Upper lobe of left lung (tissue), 6 donors: ENCODE measurements around the gene CLIP4. TPM values are rescaled to one million over a fixed set of nuclear protein-coding genes. Genes with fewer than 3 reads are reported as not detected.

Source experiments
- ATAC-seq, 2 donors: fragments of 200-7000 bp; cut with Tn5 transposase; one replicate each; pipeline ENCODE4 v1.9.1; 2022; ENCODE audit warnings: mild to moderate bottlenecking in 2 of 2, moderate library complexity in 2 of 2; ENCODE audit not compliant: low FRiP score in 2 of 2
- DNase-seq, 2 donors: peaks; one replicate each; pipeline ENCODE4 v3.0.0-alpha.2; 2019 to 2020
- H3K27ac ChIP-seq, 4 donors: fragments of 200-600 bp; sonication (generic); one replicate each; pipeline ENCODE4 v1.5.1; 2016 to 2019
- H3K27me3 ChIP-seq, 4 donors: fragments of 200-600 bp; sonication (generic); one replicate each; pipeline ENCODE4 v1.5.1; 2017 to 2019
- H3K36me3 ChIP-seq, 4 donors: fragments of 200-600 bp; sonication (generic); one replicate each; pipeline ENCODE4 v1.5.1; 2016 to 2019
- H3K4me1 ChIP-seq, 4 donors: fragments of 200-600 bp; sonication (generic); one replicate each; pipeline ENCODE4 v1.5.1; 2018 to 2019
- H3K4me3 ChIP-seq, 4 donors: fragments of 200-600 bp; sonication (generic); one replicate each; pipeline ENCODE4 v1.5.1; 2017 to 2019; ENCODE audit warnings: mild to moderate bottlenecking in 2 of 4, moderate library complexity in 1 of 4
- H3K9me3 ChIP-seq, 4 donors: fragments of 200-600 bp; sonication (generic); one replicate each; pipeline ENCODE4 v1.5.1; 2018 to 2019
- EP300 ChIP-seq, 4 donors: sonication (generic); formaldehyde crosslinking; IDR thresholded peaks; one replicate each; pipeline ENCODE4 v1.5.1; 2017; ENCODE audit warnings: antibody characterized with exemption in 4 of 4, control low read depth in 2 of 4
- POLR2A ChIP-seq, 4 donors: fragments of 450-650 bp; IDR thresholded peaks; one replicate each; pipeline ENCODE4 v1.5.1; 2016 to 2017; ENCODE audit warnings: antibody characterized with exemption in 4 of 4, mild to moderate bottlenecking in 2 of 4
- POLR2AphosphoS5 ChIP-seq, 2 donors: sonication (generic); formaldehyde crosslinking; IDR thresholded peaks; one replicate each; pipeline ENCODE4 v1.5.1; 2017; ENCODE audit warnings: antibody characterized with exemption in 2 of 2
- WGBS, 2 donors: methylation state at CpG; one replicate each; pipeline ENCODE4 v1.1.5; 2017 to 2018; 5-methylcytosine and 5-hydroxymethylcytosine counted together
- total RNA-seq, 6 donors: library from RNA; depleted of rRNA in 4 of 6; stranded (reverse); fragments of >200 nt in 4 of 6; gene quantifications; one replicate each; pipeline versions ENCODE4 v1.1.0 to v1.2.1, GENCODE V29; 2016 to 2021
- TF ChIP-seq, protein P1 (sequence below), 6 experiments: fragments of 450-650 bp in 4 of 6; fragments of 200-600 bp in 2 of 6; sonication (generic) in 2 of 6; IDR thresholded peaks; one replicate each; pipeline ENCODE4 v1.5.1; 2016 to 2019; ENCODE audit warnings: antibody characterized with exemption in 6 of 6
- donor health status: DM: no; HTN: no; CAD: no; lungs with moderate emphysema.
- donor health status: DM: no; HTN: yes; CAD: no; lungs with severe emphysema.

CLIP4 gene
- total RNA-seq, 6 donors from 2014 or later = 46.0 to 104 (median 69.5) TPM

- Histone ChIP-seq H3K4me1 (peaks cover 0 to 2% (median 2%) of the 10 kb centered on the region in 4 donors), H3K27ac (no peak overlapping the region), H3K4me3 (no peak overlapping the region), H3K27me3 (no peaks in the 10 kb centered on the region), H3K9me3 (peaks cover 0 to 3% (median 0%) of the 10 kb centered on the region in 4 donors), H3K36me3 (peaks cover 0 to 3% (median 0%) of the 10 kb centered on the region in 4 donors)
- DNase-seq (no peak), ATAC-seq (no peak)
- TF ChIP-seq POLR2A (IDR thresholded peaks at IDR 0.05) (no peak), EP300 (IDR thresholded peaks at IDR 0.05) (no peak), POLR2AphosphoS5 (IDR thresholded peaks at IDR 0.05) (no peak)
- TF ChIP-seq, protein P1, sequence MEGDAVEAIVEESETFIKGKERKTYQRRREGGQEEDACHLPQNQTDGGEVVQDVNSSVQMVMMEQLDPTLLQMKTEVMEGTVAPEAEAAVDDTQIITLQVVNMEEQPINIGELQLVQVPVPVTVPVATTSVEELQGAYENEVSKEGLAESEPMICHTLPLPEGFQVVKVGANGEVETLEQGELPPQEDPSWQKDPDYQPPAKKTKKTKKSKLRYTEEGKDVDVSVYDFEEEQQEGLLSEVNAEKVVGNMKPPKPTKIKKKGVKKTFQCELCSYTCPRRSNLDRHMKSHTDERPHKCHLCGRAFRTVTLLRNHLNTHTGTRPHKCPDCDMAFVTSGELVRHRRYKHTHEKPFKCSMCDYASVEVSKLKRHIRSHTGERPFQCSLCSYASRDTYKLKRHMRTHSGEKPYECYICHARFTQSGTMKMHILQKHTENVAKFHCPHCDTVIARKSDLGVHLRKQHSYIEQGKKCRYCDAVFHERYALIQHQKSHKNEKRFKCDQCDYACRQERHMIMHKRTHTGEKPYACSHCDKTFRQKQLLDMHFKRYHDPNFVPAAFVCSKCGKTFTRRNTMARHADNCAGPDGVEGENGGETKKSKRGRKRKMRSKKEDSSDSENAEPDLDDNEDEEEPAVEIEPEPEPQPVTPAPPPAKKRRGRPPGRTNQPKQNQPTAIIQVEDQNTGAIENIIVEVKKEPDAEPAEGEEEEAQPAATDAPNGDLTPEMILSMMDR (IDR thresholded peaks at IDR 0.05) = no peak
- WGBS, 2 donors = 72 to 93% methylated on average over 1 of the region's 1 CpG
These were observed 9.3 kb downstream of the CLIP4 start for GRCh38 chr2:29124504-29124903.

- Histone ChIP-seq H3K4me1 (peaks cover 7 to 16% (median 14%) of the 10 kb centered on the region in 4 donors), H3K27ac (peak overlapping the region in 3 of 4 donors; percentile 8 to 48 (median 16)), H3K36me3 (peaks cover 0 to 5% (median 2%) of the 10 kb centered on the region in 4 donors), H3K27me3 (no peaks in the 10 kb centered on the region), H3K9me3 (no peaks in the 10 kb centered on the region), H3K4me3 (no peak overlapping the region)
- no peak for DNase-seq
- 52 to 89% methylated on average over 2 of the region's 2 CpGs for WGBS, 2 donors
- ATAC-seq = no peak
- TF ChIP-seq POLR2A (IDR thresholded peaks at IDR 0.05) (no peak), POLR2AphosphoS5 (IDR thresholded peaks at IDR 0.05) (no peak), EP300 (IDR thresholded peaks at IDR 0.05) (no peak)
- TF ChIP-seq, protein P1 (IDR thresholded peaks at IDR 0.05) = no peak
These were observed 14.5 kb downstream of the CLIP4 start for GRCh38 chr2:29129586-29130281.

DNA sequence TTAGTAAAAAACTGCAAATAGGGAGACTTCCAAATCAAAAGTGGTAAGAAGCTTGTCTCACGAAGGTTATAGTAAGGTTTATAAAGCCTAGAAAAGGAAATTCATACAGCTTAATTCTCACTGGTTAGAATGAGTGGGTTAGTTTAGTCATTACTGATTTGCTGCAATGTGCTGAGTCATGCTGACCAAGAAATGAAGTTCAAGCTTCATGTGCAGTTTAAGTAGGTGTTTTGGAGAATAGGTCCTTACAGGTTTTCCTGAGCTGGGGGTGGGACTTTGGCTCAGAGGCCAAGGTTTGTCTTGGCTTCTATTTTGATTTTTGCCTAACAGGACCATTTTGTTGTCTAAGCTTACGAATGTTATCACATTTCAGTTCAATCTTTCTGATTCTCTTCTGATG, 15.1 kb downstream of the CLIP4 start:
- TF ChIP-seq POLR2AphosphoS5 (IDR thresholded peaks at IDR 0.05) (no peak), POLR2A (IDR thresholded peaks at IDR 0.05) (no peak), EP300 (IDR thresholded peaks at IDR 0.05) (no peak)
- TF ChIP-seq, protein P1 (IDR thresholded peaks at IDR 0.05) = no peak
- H3K4me1 ChIP-seq = peaks cover 7 to 16% (median 14%) of the 10 kb centered on the region in 4 donors
- ATAC-seq = peak; percentile 62 to 76
- no peaks in the 10 kb centered on the region for H3K9me3 ChIP-seq
- no peaks in the 10 kb centered on the region for H3K27me3 ChIP-seq
- peak overlapping the region in 2 of 4 donors; percentile 16 to 48 for H3K27ac ChIP-seq
- WGBS, 2 donors = 57 to 61% methylated on average over 2 of the region's 2 CpGs
- DNase-seq = peak in 1 of 2 donors; percentile 58
- peaks cover 0 to 5% (median 2%) of the 10 kb centered on the region in 4 donors for H3K36me3 ChIP-seq
- no peak overlapping the region for H3K4me3 ChIP-seq

DNA sequence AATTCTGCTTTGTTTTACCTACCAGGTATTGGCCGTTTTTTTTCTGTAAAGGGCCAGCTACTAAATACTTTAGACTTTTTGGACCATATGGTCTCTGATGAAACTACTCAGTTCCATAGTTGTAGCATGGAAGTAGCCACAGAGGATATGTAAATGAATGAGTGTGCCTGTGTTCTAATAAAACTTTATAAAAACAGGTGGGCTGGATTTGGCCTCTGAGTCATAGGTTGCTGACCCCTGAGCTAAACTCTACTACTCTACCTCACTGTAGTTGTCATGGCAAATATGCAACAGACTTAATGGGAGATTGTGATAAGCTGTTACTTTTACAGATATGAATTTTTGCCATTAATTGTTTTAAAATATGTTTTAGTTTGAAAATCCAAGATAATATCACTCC, 19.7 kb downstream of the CLIP4 start:
- 85 to 93% methylated on average over 1 of the region's 1 CpG for whole genome bisulfite sequencing, 2 donors
- H3K4me1 ChIP-seq = peaks cover 4 to 10% (median 9%) of the 10 kb centered on the region in 4 donors
- peaks cover 0 to 7% (median 2%) of the 10 kb centered on the region in 4 donors for H3K36me3 ChIP-seq
- ATAC-seq (no peak), DNase-seq (no peak)
- H3K27me3 ChIP-seq = no peaks in the 10 kb centered on the region
- TF ChIP-seq, protein P1 (IDR thresholded peaks at IDR 0.05) = no peak
- TF ChIP-seq EP300 (IDR thresholded peaks at IDR 0.05) (no peak), POLR2AphosphoS5 (IDR thresholded peaks at IDR 0.05) (no peak), POLR2A (IDR thresholded peaks at IDR 0.05) (no peak)
- no peak overlapping the region for H3K27ac ChIP-seq
- peaks cover 0 to 3% (median 0%) of the 10 kb centered on the region in 4 donors for H3K9me3 ChIP-seq
- H3K4me3 ChIP-seq = no peak overlapping the region
